DOHH2 (cell line): ENCODE results near the gene RAI1.

ENCODE experiments used
- EZH2phosphoT487 ChIP-seq: fragments of 200-600 bp; sonication (generic); IDR thresholded peaks from 2 replicates; pipeline ENCODE4 v1.6.1; 2017; ENCODE audit warnings: borderline replicate concordance, mild to moderate bottlenecking, antibody characterized with exemption, low read length, moderate library complexity, mixed read lengths
- TF ChIP-seq, protein P1 (sequence below): fragments of 200-600 bp; sonication (generic); IDR thresholded peaks from one replicate; pipeline ENCODE4 v1.5.1; 2014; ENCODE audit warnings: antibody characterized with exemption, mild to moderate bottlenecking, low read depth, low read length; ENCODE audit not compliant: poor library complexity, severe bottlenecking

DNA sequence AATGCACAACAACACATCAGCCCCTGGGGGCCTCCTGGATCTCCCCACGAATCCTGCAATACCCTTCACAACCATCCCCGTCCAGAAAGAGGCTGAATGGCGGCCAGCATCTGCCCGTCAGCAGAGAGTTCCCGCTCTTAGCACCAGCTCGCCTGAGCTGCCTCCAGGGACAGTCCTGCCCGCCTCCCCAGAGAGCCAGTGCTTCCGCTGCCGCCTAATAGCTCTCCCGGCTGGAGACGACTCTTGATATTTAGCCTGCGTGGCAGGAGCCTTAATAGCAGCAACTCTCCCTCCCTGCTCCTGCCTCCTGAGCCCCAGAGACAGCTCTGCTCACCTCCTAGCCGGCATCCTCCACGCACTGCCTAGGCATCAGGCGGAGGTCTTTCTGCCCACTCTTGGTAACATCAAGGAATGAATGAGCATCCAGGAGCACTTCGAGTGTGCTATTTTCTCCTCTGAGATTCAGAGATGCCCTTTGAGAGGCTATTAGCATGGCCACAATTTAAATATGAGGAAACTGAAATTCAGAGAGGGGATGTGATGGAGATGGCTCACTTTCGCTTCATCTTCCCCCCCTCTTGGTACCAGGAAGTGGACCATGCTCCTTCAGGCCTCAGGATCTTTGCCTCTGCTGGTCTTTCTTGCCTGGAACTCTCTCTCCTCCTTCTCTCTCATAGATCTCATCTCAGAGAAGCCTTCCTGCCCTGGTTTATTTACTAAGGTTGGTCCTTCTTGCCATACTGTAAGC lies 67.9 kb downstream of the RAI1 start:
- TF ChIP-seq, protein P1, sequence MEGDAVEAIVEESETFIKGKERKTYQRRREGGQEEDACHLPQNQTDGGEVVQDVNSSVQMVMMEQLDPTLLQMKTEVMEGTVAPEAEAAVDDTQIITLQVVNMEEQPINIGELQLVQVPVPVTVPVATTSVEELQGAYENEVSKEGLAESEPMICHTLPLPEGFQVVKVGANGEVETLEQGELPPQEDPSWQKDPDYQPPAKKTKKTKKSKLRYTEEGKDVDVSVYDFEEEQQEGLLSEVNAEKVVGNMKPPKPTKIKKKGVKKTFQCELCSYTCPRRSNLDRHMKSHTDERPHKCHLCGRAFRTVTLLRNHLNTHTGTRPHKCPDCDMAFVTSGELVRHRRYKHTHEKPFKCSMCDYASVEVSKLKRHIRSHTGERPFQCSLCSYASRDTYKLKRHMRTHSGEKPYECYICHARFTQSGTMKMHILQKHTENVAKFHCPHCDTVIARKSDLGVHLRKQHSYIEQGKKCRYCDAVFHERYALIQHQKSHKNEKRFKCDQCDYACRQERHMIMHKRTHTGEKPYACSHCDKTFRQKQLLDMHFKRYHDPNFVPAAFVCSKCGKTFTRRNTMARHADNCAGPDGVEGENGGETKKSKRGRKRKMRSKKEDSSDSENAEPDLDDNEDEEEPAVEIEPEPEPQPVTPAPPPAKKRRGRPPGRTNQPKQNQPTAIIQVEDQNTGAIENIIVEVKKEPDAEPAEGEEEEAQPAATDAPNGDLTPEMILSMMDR = no peak
- no peak for TF ChIP-seq EZH2phosphoT487
